Activated T-cell treated with anti-CD3 and anti-CD28 coated beads, Interleukin-2, amount 50 U/mL, for 4 hours (primary cell): ENCODE results near the gene POLR2L. TPM values are rescaled to one million over a fixed set of nuclear protein-coding genes. Genes with fewer than 3 reads are reported as not detected.

Experiments
- ATAC-seq, 2 donors: fragments of 200-7000 bp; cut with Tn5 transposase; one replicate each; pipeline ENCODE4 v1.10.0; 2021
- DNase-seq: peaks from one replicate; pipeline ENCODE4 v3.0.0-alpha.2; 2020
- H3K27me3 Mint-ChIP-seq: one replicate; pipeline ENCODE4 v1.8.0; 2021; ENCODE audit warnings: low read depth, mixed read lengths
- H3K36me3 Mint-ChIP-seq: one replicate; pipeline ENCODE4 v1.8.0; 2022; ENCODE audit warnings: mixed read lengths; ENCODE audit not compliant: insufficient read depth
- H3K4me1 Mint-ChIP-seq: one replicate; pipeline ENCODE4 v1.8.0; 2021; ENCODE audit warnings: low read depth, mixed read lengths
- H3K4me3 Mint-ChIP-seq: one replicate; pipeline ENCODE4 v1.8.0; 2021; ENCODE audit warnings: mild to moderate bottlenecking, moderate library complexity, mixed read lengths
- H3K9me3 Mint-ChIP-seq: one replicate; pipeline ENCODE4 v1.8.0; 2021; ENCODE audit warnings: mixed read lengths
- total RNA-seq, 3 donors: library from RNA; stranded (reverse); gene quantifications; one replicate each; pipeline ENCODE4 v1.2.1, GENCODE V29; 2021

Gene POLR2L
- 100 to 1,000 TPM; 167 to 183 (median 174) TPM for total RNA-seq

DNA sequence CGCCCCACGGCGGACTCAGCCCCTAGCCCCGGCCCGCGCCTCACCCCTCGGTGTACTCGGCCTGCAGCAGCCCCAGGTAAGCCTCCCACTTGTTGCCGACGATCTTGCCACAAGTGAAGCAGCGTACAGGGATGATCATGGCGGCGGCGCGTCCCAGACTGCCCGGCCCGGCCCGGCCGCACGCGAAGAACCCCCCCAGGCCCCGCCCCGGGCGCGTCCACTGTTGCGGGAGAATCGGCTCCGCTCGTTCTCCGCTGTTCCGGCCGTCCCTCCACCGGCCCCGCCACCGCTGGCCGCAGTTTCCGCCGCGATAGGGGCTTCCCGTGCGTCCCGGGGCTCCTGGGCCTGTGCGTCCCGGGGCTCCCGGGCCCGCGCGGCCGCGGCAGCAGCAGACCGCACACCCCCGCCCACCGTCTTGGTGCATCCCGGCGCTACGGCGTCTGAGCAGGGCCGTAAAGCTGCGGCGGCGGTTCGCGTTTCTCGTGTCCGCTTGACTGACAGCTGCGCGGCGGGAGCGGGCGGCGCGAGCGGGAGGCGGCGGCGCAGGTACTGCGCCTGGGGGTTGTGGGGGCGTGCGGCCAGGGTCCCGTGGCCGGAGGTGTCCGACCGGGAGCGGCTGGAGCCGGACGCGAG is at the start of gene POLR2L, which contains the start of gene TSPAN4:
Gene POLR2L, minus strand, starts transcription at position 160 of the 633 bp plus-strand sequence. Its CDS starts 21 bp downstream, at position 139.
Gene TSPAN4, plus strand, starts transcription at position 483 of the 633 bp plus-strand sequence. CDS start 7,453 bp downstream, outside the sequence.
- ATAC-seq = peak; percentile 81 to 84
- DNase-seq = peak; percentile 83
- Mint-ChIP-seq H3K27me3 (peaks cover 5% of the 10 kb centered on the region), H3K4me3 (peak within 1 kb of the TSS; percentile 85), H3K4me1 (peaks cover 25% of the 10 kb centered on the region), H3K9me3 (no peaks in the 10 kb centered on the region), H3K36me3 (no peaks in the 10 kb centered on the region)

DNA sequence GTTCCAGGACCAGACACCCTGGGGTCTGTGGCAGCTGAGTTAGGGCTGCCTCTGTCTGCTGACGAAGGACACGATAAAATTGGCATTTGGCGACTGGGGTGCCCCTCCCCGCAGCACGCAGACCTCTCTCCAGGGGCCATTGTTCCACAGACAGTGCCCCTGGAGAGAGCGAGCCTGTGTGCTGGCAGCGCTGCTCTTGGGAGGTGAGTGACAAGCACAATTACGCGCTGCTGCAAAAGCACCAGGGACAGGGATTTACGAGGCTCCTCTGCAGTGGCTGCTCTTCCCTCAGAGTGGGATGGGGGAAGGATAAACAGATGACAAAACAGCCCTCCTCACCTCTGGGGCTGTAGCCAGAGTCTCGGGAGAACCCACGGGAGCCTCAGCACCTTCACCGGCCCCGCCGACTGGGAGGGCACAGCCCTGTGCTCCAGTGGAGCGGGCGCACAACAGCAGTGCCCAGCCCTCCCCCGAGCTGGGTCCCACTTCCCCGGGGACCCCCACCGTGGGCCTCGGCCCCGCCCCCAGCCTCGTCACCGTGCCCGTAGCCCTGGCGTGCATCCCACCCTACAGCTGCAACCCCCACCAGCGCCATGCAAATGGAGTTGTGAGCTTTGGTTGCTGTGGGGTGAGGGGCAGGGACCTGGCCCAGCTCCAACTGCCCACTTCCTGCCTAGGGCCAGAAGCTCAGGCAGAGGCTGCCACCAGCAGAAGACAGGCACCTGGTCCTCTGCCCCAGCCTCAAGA is 48.6 kb upstream of the POLR2L start:
- Mint-ChIP-seq H3K27me3 (no peaks in the 10 kb centered on the region), H3K9me3 (no peaks in the 10 kb centered on the region), H3K4me3 (no peak overlapping the region), H3K4me1 (no peaks in the 10 kb centered on the region), H3K36me3 (peaks cover 9% of the 10 kb centered on the region)
- ATAC-seq (no peak), DNase-seq (no peak)

DNA sequence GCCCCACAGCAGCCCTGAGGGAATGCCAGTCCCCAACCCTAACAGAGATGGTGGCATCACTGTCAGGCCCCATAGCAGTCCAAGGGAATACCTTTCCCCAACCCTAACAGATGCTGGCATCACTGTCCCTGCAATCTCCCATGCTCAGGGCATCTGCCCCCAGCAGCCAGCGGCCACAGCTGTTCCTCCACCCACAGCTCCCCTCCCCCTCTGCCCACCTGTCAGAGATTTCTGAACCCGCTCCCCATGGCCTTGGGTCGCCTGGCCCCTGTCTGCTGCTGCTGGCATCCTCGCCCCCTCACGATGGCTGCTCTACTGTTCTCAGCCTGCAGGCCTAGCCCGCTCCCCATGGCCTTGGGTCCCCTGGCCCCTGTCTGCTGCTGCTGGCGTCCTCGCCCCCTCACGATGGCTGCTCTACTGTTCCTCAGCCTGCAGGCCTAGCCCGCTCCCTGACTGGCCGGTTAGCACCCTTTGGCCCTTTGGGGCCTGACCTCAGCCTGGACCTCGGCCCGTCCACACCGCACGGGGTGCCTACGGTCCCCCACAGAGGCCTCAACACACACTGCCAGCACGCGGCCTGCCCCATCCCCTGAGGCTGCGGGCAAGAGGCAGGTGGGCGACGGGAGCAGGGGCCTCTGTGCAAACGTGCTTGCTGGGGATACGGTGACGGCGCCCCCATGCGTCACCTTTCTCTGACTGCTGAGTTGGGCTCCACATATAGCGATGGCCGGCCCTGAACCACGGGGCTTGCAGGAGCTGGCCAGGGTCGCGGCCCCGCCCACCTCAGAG is 47.6 kb upstream of the POLR2L start:
- Mint-ChIP-seq H3K4me3 (no peak overlapping the region), H3K9me3 (no peaks in the 10 kb centered on the region), H3K27me3 (no peaks in the 10 kb centered on the region), H3K36me3 (peaks cover 9% of the 10 kb centered on the region), H3K4me1 (no peaks in the 10 kb centered on the region)
- ATAC-seq = no peak
- no peak for DNase-seq

DNA sequence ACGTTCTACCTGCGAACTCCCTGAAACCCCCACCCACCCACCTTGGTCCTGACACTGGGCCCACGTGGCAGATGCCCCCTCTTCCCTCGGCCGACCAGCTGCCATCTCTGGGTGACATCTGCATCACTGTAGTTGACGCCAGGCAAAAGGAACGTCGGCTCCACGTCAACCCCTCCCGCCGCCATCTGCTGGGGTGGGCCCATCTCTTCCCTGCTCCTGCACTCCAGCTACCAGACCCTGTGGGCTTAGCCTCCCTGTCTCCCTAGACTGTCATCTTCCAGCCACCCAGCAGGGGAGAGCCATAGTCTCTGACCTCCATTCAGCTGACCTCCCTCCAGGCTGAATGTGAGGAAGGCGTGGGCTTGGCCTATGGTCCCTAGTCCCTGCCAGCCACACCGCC is 46.9 kb upstream of the POLR2L start:
- H3K27me3 Mint-ChIP-seq = no peaks in the 10 kb centered on the region
- H3K36me3 Mint-ChIP-seq = peaks cover 9% of the 10 kb centered on the region
- H3K9me3 Mint-ChIP-seq = no peaks in the 10 kb centered on the region
- no peak overlapping the region for H3K4me3 Mint-ChIP-seq
- no peaks in the 10 kb centered on the region for H3K4me1 Mint-ChIP-seq
- ATAC-seq = no peak
- DNase-seq = no peak

DNA sequence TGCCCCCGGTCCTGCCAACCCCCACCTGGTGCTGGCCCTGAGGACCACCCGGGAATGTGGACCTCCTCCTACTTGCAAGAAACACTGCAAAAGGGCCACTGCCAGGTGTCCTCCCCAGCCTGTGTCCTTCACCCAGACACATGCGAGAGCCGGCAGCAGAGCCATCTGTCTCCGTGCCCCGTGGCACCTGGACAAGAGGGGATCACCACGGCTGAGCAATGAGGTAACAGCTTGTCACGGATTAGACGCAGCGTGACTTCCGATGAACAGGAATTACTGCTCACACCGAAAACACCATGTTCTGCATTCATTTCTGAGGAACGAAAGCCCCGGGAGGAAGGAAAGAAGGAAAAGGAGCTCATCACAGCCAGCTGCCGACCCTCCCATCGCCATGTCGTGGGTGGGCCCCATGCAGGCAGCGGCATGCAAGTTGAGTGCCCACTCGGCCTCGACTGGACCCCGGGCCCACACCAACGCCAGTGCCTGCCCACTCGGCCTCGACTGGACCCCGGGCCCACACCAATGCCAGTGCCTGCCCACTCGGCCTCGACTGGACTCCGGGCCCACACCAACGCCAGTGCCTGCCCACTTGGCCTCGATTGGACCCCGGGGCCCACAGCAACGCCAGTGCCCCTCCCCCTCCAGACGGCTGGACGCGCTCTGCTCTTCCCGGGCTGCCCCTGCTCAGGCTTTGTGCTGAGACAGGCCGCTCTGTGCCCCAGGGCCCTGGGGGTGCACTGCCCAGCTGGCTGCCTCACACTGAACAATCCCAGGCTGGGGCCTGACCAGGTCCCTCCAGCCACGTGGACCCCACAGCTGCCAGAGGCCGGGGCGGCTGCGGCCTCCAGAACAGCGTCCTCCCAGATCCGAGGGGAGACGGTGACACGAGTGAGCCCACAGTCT is 46.2 kb upstream of the POLR2L start:
- no peaks in the 10 kb centered on the region for H3K27me3 Mint-ChIP-seq
- no peak for DNase-seq

DNA sequence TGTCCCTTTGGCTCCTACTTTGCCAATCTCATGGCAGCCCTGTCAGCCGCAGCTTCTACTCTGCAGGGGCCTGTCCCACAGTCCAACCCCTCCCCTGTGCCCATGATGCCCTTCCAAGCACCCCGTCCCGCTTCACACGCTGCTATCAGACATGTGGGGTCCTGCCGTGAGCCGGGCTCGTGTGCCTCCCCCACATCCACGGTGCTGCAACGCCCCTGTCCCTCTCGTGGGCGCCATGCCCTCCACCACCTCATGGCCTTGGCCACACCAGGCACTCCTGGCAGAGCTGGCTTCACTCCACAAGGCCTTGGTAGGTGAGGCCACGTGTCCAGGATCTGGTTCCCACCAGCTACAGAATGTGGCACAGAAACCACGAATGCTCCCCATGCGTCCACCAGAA is 45.3 kb upstream of the POLR2L start:
- ATAC-seq = no peak
- no peaks in the 10 kb centered on the region for H3K9me3 Mint-ChIP-seq
- H3K4me1 Mint-ChIP-seq = no peaks in the 10 kb centered on the region
- no peak for DNase-seq
- no peak overlapping the region for H3K4me3 Mint-ChIP-seq
- H3K27me3 Mint-ChIP-seq = no peaks in the 10 kb centered on the region
- H3K36me3 Mint-ChIP-seq = peaks cover 9% of the 10 kb centered on the region

More for the DNA sequence above, 46.2 kb upstream of the POLR2L start:
- no peak for ATAC-seq
- peaks cover 9% of the 10 kb centered on the region for H3K36me3 Mint-ChIP-seq
- no peaks in the 10 kb centered on the region for H3K4me1 Mint-ChIP-seq
- H3K9me3 Mint-ChIP-seq = no peaks in the 10 kb centered on the region
- H3K4me3 Mint-ChIP-seq = no peak overlapping the region

DNA sequence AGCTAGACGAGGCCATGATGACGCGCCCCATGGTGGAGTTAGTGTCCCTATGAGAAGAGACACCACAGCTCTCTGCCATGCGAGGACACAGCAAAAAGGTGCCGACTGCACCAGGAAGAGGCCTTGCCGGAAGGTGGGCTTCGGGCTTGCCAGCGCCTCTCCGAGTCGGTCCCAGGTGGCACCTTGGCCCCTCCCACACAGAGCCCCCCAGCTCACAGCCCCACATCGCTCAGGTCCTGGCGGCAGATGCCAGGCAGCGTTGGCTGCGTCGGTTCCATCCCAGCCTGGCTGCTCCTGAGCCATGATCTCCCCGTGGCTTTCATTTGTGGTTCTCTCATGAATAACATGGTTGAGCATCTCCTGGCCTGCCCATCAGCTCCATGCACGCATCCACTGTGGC is 44.2 kb upstream of the POLR2L start:
- peaks cover 11% of the 10 kb centered on the region for H3K36me3 Mint-ChIP-seq
- ATAC-seq (no peak), DNase-seq (no peak)
- H3K4me3 Mint-ChIP-seq = no peak overlapping the region
- no peaks in the 10 kb centered on the region for H3K9me3 Mint-ChIP-seq
- H3K27me3 Mint-ChIP-seq = no peaks in the 10 kb centered on the region
- no peaks in the 10 kb centered on the region for H3K4me1 Mint-ChIP-seq

DNA sequence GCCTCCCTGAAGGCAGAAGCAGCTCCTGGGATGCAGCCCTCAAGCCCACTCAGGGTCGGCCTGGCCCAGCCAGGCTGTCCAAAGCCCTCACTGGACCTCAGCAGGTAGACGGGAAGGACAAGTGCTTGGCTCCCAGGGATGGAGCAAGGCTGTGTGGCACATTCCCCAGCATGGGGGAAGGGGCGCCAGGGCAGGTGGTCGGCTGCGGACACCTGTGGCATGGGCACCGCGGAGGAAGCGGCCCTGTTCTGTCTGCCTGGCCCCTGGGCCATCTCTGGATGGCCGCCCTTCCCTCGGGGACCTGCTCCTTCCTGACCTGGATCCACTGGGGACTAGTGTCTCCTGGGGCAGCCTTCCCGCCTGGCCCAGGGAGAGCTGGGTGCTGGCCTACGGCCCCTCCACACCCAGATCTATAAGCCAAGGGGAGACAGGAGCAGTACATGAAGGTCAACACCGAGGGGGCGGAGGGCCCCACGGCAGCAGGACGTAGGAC is 42.3 kb upstream of the POLR2L start:
- H3K4me1 Mint-ChIP-seq = no peaks in the 10 kb centered on the region
- H3K4me3 Mint-ChIP-seq = no peak overlapping the region
- no peaks in the 10 kb centered on the region for H3K27me3 Mint-ChIP-seq
- H3K9me3 Mint-ChIP-seq = no peaks in the 10 kb centered on the region
- H3K36me3 Mint-ChIP-seq = peaks cover 18% of the 10 kb centered on the region
- DNase-seq = no peak
- no peak for ATAC-seq

DNA sequence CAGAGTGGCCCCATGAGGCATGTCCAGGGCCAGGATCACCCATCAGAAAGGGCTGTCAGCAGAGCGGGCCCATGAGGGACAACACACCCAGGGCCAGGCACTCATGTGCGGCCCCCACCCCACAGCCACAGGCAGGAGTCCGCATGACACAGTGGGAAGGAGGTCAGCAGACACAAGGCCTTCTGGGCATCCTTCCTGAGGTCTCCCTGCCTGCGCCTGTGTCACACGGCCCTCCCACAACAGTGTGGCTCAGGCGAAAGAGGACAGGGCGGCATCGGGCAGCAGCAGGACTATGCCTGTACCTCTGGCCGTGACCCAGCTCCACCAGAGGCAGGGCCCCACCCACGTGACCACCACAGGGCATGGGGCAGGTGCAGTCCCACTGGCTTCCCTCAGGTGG is 41.2 kb upstream of the POLR2L start:
- Mint-ChIP-seq H3K27me3 (no peaks in the 10 kb centered on the region), H3K4me3 (no peak overlapping the region), H3K4me1 (no peaks in the 10 kb centered on the region), H3K9me3 (no peaks in the 10 kb centered on the region), H3K36me3 (peaks cover 23% of the 10 kb centered on the region)
- ATAC-seq = no peak
- no peak for DNase-seq

DNA sequence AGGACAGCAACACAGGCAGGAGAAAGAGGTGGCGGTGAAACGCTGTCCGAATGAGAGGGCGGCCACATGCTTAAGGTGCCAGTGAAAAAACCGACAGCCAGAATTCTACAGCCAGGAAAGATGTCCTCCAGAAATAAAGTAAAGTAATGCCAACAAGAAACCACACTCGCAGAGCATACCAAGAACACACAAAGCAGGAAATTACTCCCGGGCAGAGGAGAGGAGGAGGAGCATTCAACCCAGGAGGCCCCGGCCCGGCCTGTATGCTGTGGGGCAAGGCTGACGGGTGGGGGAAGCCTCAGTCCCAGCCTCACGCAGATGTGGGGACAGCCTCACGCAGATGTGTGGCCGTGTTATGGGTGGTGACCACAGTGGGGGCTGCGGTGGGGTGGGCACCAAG is 40.3 kb upstream of the POLR2L start:
- DNase-seq (no peak), ATAC-seq (no peak)
- Mint-ChIP-seq H3K27me3 (no peaks in the 10 kb centered on the region), H3K9me3 (no peaks in the 10 kb centered on the region), H3K36me3 (peaks cover 25% of the 10 kb centered on the region), H3K4me1 (no peaks in the 10 kb centered on the region), H3K4me3 (no peak overlapping the region)

DNA sequence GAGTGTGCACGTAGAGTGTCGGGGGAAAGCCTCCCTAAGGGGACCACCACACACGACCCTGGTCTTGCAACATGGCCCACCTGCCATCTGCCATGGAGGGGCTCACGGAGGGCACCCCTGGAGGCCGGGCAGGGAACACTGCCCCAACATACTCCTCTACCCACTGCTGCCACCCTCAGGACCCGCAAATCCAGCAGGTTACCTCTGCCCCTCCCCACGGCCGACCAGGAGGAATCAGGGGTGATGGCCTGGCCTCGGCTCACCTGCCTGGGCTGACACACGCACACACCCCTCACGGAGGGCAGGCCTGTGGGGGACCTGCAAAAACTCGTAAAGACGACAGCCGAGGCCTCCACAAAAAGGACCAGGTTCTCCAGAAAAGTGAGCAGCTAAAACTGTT is 38.1 kb upstream of the POLR2L start:
- no peaks in the 10 kb centered on the region for H3K9me3 Mint-ChIP-seq
- no peak overlapping the region for H3K4me3 Mint-ChIP-seq
- DNase-seq (no peak), ATAC-seq (no peak)
- H3K4me1 Mint-ChIP-seq = no peaks in the 10 kb centered on the region
- H3K27me3 Mint-ChIP-seq = no peaks in the 10 kb centered on the region
- peaks cover 23% of the 10 kb centered on the region for H3K36me3 Mint-ChIP-seq

DNA sequence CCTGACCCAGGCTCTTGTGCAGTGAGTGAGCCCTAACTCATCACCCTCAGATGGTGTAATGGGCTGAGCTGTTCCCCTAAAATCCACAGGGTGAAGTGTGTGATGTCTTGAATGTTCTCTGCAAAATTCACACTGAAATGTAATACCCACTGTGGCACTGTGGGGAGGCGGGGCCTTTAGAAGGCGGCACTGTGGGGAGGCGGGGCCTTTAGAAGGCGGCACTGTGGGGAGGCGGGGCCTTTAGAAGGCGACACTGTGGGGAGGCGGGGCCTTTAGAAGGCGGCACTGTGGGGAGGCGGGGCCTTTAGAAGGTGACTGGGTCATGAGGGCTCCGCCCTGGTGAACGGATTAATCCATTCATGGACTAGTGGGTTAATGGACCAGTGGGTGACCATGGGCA is 35.2 kb upstream of the POLR2L start:
- H3K4me1 Mint-ChIP-seq = no peaks in the 10 kb centered on the region
- ATAC-seq (peak; percentile 66 to 74), DNase-seq (no peak)
- no peaks in the 10 kb centered on the region for H3K27me3 Mint-ChIP-seq
- no peak overlapping the region for H3K4me3 Mint-ChIP-seq
- no peaks in the 10 kb centered on the region for H3K9me3 Mint-ChIP-seq
- peaks cover 33% of the 10 kb centered on the region for H3K36me3 Mint-ChIP-seq

DNA sequence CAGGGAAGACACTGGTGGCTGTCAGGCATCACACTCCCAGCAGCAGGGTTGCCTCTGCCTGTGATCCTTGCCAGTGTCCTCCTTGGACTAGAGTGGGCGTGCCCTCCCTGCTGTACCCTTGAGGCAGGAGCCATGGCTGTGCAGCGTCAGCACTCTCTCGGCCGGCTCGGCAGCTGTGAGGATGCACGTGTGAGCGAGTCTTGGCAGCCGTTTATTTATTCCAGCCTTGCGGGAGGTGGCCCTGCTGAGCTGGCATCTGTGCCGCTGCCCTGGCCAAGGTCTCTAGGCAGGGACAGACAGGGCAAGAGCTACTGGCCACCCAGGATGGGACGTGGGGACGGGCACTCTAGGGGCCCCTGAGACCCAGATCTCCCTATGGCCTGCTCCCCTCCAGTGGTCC is 34.2 kb upstream of the POLR2L start:
- no peak for DNase-seq
- Mint-ChIP-seq H3K4me1 (no peaks in the 10 kb centered on the region), H3K36me3 (peaks cover 30% of the 10 kb centered on the region), H3K27me3 (no peaks in the 10 kb centered on the region), H3K4me3 (no peak overlapping the region), H3K9me3 (no peaks in the 10 kb centered on the region)
- ATAC-seq = no peak
